Endothelial cell of umbilical vein (primary cell): ENCODE results near the gene PCNT.

Experiments used
- CTCF ChIP-seq, 2 donors: IDR thresholded peaks; 1 replicate in 1 of 2; 2 replicates in 1 of 2; pipeline ENCODE4 v1.5.1; 2011; ENCODE audit warnings: low read length in 2 of 2, mild to moderate bottlenecking in 2 of 2, moderate library complexity in 2 of 2, control low read depth in 1 of 2, inconsistent platforms in 1 of 2, low read depth in 1 of 2; ENCODE audit not compliant: insufficient read depth in 1 of 2; ENCODE audit errors: extremely low read depth in 1 of 2
- EZH2 ChIP-seq: IDR thresholded peaks from 2 replicates; pipeline ENCODE4 v1.6.1; 2012; ENCODE audit warnings: borderline replicate concordance, low read depth, mild to moderate bottlenecking, moderate library complexity, low read length, inconsistent platforms; ENCODE audit not compliant: severe bottlenecking
- POLR2A ChIP-seq: IDR thresholded peaks from 2 replicates; pipeline ENCODE4 v1.6.1; 2012; ENCODE audit warnings: low read depth, mild to moderate bottlenecking, control low read depth, low read length
- POLR2AphosphoS5 ChIP-seq: IDR thresholded peaks from 2 replicates; pipeline ENCODE4 v1.6.1; 2012; ENCODE audit warnings: low read depth, mild to moderate bottlenecking, control low read depth, low read length, moderate library complexity; ENCODE audit not compliant: insufficient read depth

GRCh38 chr21:46355161-46356004, 31.4 kb downstream of the PCNT start:
- no peak for TF ChIP-seq POLR2A
- TF ChIP-seq CTCF (IDR thresholded peaks at IDR 0.05; ENCODE audit: extremely low read depth in 1 of 2, insufficient read depth in 1 of 2, low read depth in 1 of 2, low read length in 2 of 2) = no peak
- TF ChIP-seq EZH2 = no peak
- TF ChIP-seq POLR2AphosphoS5 = no peak
